DOHH2 (cell line): ENCODE measurements around the gene AMER3.
"Not testable (repeated sequence)": the region's sequence is repeated elsewhere in the genome, so short reads cannot be mapped to it uniquely, and the experiment has no call there.

Experiments used
- H3F3A ChIP-seq: fragments of 200-600 bp; sonication (generic), shearing (Covaris generic); 2 replicates; pipeline ENCODE4 v1.6.0; 2016; ENCODE audit warnings: antibody characterized with exemption, mild to moderate bottlenecking; ENCODE audit not compliant: control insufficient read depth, insufficient read depth
- H3K27ac ChIP-seq: fragments of 200-600 bp; sonication (generic); 2 replicates; pipeline ENCODE4 v1.5.1; 2014; ENCODE audit warnings: low read depth, mild to moderate bottlenecking, low read length, moderate library complexity
- H3K27me3 ChIP-seq: fragments of 200-600 bp; sonication (generic); 2 replicates; pipeline ENCODE4 v1.6.1; 2014; ENCODE audit warnings: mild to moderate bottlenecking, low read length, mixed read lengths; ENCODE audit not compliant: control insufficient read depth
- H3K36me3 ChIP-seq: fragments of 200-600 bp; sonication (generic); 2 replicates; pipeline ENCODE4 v1.6.1; 2014; ENCODE audit warnings: mild to moderate bottlenecking, low read length, moderate library complexity, mixed read lengths; ENCODE audit not compliant: control insufficient read depth
- H3K4me1 ChIP-seq: fragments of 200-600 bp; sonication (generic); 2 replicates; pipeline ENCODE4 v1.6.1; 2014; ENCODE audit warnings: mild to moderate bottlenecking, low read length, mixed read lengths; ENCODE audit not compliant: control insufficient read depth
- H3K4me2 ChIP-seq: fragments of 200-600 bp; sonication (generic); 2 replicates; pipeline ENCODE4 v1.6.0; 2014; ENCODE audit warnings: mild to moderate bottlenecking, low read length, moderate library complexity
- H3K4me3 ChIP-seq: fragments of 200-600 bp; sonication (generic); 2 replicates; pipeline ENCODE4 v1.5.1; 2014; ENCODE audit warnings: mild to moderate bottlenecking, low read length, mixed read lengths
- H3K79me2 ChIP-seq: fragments of 200-600 bp; sonication (generic); 2 replicates; pipeline ENCODE4 v1.6.1; 2014; ENCODE audit warnings: mild to moderate bottlenecking, low read length, mixed read lengths; ENCODE audit not compliant: control insufficient read depth
- H3K9me2 ChIP-seq: fragments of 200-600 bp; sonication (generic); replicated peaks from 2 replicates; pipeline ENCODE4 v1.6.1; 2014; ENCODE audit warnings: mild to moderate bottlenecking, low read length, mixed read lengths; ENCODE audit not compliant: control insufficient read depth
- H3K9me3 ChIP-seq: fragments of 200-600 bp; sonication (generic); 2 replicates; pipeline ENCODE4 v1.6.1; 2014; ENCODE audit warnings: antibody characterized with exemption, low read length, mixed read lengths; ENCODE audit not compliant: control insufficient read depth, insufficient read depth
- H4K20me1 ChIP-seq: fragments of 200-600 bp; sonication (generic); 2 replicates; pipeline ENCODE4 v1.6.0; 2014; ENCODE audit warnings: low read depth, mild to moderate bottlenecking, antibody characterized with exemption, low read length, moderate library complexity; ENCODE audit not compliant: control insufficient read depth, insufficient read depth
- EZH2phosphoT487 ChIP-seq: fragments of 200-600 bp; sonication (generic); IDR thresholded peaks from 2 replicates; pipeline ENCODE4 v1.6.1; 2017; ENCODE audit warnings: borderline replicate concordance, mild to moderate bottlenecking, antibody characterized with exemption, low read length, moderate library complexity, mixed read lengths
- TF ChIP-seq, protein P1 (sequence below): fragments of 200-600 bp; sonication (generic); IDR thresholded peaks from one replicate; pipeline ENCODE4 v1.5.1; 2014; ENCODE audit warnings: antibody characterized with exemption, mild to moderate bottlenecking, low read depth, low read length; ENCODE audit not compliant: poor library complexity, severe bottlenecking

Gene AMER3, protein sequence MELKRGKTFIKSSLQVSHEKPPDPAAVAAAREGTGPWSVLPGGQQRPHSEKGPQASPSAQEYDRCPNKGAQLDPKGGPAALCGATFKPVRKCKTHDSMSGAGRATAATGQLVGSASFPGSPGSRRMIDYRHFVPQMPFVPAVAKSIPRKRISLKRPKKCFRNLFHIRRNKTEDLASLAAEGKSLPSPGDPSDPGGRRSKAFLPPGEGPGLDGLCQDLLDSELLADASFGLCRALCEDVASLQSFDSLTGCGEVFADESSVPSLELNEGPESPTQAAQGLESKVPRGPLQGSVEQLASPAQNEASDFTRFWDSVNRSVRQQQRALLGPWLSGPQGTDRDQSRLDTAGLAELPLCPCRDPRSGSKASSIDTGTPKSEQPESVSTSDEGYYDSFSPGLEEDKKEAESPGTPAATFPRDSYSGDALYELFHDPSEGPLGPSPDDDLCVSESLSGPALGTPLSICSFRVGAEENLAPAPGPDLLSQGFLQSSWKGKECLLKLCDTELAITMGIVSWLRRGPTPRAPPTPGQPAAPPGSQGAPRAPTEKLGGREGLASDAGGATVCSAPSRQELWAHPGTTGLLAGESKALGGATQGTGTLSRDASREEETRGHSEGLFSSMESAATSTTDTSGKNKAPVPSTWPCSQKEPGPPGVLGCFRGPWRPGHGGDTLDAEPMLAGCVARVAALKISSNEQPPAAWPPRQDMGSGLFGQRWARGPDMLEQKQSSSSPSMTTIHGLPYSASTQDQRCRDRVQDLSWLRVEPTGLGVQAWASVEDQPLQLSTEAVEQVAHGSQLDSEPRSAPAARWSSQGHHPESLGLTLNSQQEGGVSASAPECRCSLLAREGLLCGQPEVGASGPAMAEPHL

DNA sequence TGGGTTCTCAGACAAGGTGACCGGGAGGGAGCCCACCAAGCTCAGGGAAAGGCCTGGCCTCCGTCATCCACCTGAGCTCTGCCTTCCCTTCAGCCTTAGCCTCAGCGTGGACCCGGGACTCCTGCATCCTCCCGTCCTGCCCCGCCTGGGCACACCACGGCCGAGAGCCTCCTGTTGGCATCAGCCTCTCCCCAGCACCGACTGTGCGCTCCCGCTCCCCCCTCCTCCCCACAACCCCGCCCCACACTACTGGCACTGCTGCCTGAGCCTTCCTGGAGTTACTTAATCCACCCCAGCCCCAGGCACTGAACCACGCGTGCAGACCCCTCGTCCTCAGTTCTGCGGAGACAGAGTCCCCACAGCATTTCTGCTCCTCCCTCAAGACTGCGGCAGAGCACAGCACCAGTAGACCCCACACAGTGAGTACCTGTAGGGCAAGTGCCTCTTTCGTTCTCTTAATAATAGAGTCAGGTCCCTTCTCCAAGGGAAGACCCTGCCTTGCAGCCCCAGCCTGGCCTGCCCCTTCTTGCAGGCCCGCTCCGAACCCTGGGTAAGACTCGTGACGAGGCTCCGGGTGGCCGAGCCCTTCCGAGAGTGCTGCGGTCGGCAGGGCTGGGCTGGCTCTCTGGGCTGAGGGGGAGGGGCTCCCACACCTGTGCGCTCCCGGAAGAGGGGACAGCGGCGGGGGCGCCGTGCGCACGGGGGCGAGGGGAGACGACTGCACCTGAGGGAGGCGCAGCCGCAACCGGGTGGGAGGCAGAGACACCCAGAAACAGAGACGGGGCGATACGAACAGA, at the start of gene AMER3:
Gene AMER3, plus strand, starts transcription at position 285 of the 797 bp plus-strand sequence. CDS start 6,533 bp downstream, outside the sequence.
- no peaks in the 10 kb centered on the region for H3K27me3 ChIP-seq
- no peaks in the 10 kb centered on the region for H3K4me1 ChIP-seq
- H3K4me2 ChIP-seq: no peak within 1 kb of the TSS
- no peaks in the 10 kb centered on the region for H4K20me1 ChIP-seq
- TF ChIP-seq, protein P1, sequence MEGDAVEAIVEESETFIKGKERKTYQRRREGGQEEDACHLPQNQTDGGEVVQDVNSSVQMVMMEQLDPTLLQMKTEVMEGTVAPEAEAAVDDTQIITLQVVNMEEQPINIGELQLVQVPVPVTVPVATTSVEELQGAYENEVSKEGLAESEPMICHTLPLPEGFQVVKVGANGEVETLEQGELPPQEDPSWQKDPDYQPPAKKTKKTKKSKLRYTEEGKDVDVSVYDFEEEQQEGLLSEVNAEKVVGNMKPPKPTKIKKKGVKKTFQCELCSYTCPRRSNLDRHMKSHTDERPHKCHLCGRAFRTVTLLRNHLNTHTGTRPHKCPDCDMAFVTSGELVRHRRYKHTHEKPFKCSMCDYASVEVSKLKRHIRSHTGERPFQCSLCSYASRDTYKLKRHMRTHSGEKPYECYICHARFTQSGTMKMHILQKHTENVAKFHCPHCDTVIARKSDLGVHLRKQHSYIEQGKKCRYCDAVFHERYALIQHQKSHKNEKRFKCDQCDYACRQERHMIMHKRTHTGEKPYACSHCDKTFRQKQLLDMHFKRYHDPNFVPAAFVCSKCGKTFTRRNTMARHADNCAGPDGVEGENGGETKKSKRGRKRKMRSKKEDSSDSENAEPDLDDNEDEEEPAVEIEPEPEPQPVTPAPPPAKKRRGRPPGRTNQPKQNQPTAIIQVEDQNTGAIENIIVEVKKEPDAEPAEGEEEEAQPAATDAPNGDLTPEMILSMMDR: no peak
- TF ChIP-seq EZH2phosphoT487: no peak
- no peaks in the 10 kb centered on the region for H3K36me3 ChIP-seq
- H3K27ac ChIP-seq: no peak within 1 kb of the TSS
- H3F3A ChIP-seq: no peaks in the 10 kb centered on the region
- H3K79me2 ChIP-seq: no peaks in the 10 kb centered on the region
- H3K9me2 ChIP-seq: no peaks in the 10 kb centered on the region
- no peaks in the 10 kb centered on the region for H3K9me3 ChIP-seq
- no peak within 1 kb of the TSS for H3K4me3 ChIP-seq

DNA sequence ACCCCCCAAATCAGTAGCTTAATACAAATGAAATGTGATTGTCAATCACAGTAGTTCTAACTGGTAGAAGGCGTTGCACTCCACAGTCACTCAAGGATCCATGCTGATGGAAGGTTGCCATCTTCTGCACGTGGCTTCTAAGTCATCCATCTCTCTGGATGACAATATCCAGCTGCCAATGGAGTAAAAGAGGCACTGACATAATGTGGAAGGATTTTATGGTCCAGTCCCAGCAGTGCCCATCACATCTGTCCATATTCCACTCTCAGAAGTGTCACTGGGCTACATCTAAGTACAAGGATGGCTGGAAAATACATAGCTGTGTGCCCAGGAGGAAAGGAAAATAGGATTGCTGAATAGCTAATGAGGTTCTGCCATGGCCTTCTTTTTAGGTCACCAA, 40.5 kb upstream of the AMER3 start:
- H3K9me2 ChIP-seq, H3K36me3 ChIP-seq, H4K20me1 ChIP-seq, H3K27ac ChIP-seq, H3F3A ChIP-seq, H3K4me3 ChIP-seq, H3K4me2 ChIP-seq, H3K27me3 ChIP-seq, H3K9me3 ChIP-seq, H3K4me1 ChIP-seq, H3K79me2 ChIP-seq: not testable (repeated sequence)

DNA sequence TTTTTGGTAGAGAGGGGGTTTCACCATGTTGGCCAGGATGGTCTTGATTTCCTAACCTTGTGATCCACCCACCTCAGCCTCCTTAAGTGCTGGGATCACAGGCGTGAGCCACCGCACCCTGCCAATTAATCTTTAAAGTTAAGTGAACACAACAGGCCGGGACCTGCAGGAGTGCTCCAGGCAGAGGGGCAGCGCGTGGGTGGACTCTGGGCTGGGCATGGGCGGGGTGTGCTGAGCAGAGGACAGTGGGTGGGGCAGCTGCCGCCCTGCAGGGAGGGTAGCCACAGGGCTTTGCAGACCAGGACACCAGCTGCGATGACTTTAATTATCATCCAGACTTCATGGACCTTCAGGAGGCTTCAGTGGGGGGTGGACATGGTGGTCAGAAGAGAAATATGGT, 35.3 kb upstream of the AMER3 start:
- H3F3A ChIP-seq: no peaks in the 10 kb centered on the region
- no peaks in the 10 kb centered on the region for H3K9me3 ChIP-seq
- no peaks in the 10 kb centered on the region for H3K79me2 ChIP-seq
- H3K36me3 ChIP-seq: no peaks in the 10 kb centered on the region
- no peak for TF ChIP-seq EZH2phosphoT487
- TF ChIP-seq, protein P1: no peak
- H4K20me1 ChIP-seq: no peaks in the 10 kb centered on the region
- no peak overlapping the region for H3K27ac ChIP-seq
- no peaks in the 10 kb centered on the region for H3K4me1 ChIP-seq
- no peak overlapping the region for H3K4me2 ChIP-seq
- no peaks in the 10 kb centered on the region for H3K9me2 ChIP-seq
- H3K27me3 ChIP-seq: no peaks in the 10 kb centered on the region
- H3K4me3 ChIP-seq: no peak overlapping the region
